CD4-positive, alpha-beta T cell (primary cell): ENCODE results near the gene ELL3. TPM values are rescaled to one million over a fixed set of nuclear protein-coding genes. Genes with fewer than 3 reads are reported as not detected.
"Not testable (repeated sequence)": the region's sequence is repeated elsewhere in the genome, so short reads cannot be mapped to it uniquely, and the experiment has no call there.

Experiments
- ATAC-seq: fragments of 200-7000 bp; cut with Tn5 transposase; one replicate; pipeline ENCODE4 v1.10.0; 2022; ENCODE audit warnings: mild to moderate bottlenecking; ENCODE audit not compliant: poor library complexity
- CTCF ChIA-PET: fragments of 350-600 bp; sonication (Branson Sonifier 250); formaldehyde crosslinking; loops from one replicate; lab custom pipeline; 2021; ENCODE audit warnings: antibody characterized with exemption, inconsistent platforms; lab: Charles Lee
- POLR2A ChIA-PET: fragments of 350-600 bp; sonication (Branson Sonifier 250); formaldehyde crosslinking; loops from one replicate; lab custom pipeline; 2021; ENCODE audit warnings: antibody characterized with exemption, inconsistent platforms; lab: Charles Lee
- DNase-seq, 14 experiments: peaks; one replicate each; pipeline ENCODE4 v3.0.0-alpha.2; 2013 to 2020; ENCODE audit warnings: mixed read lengths in 2 of 14
- H3K27ac ChIP-seq, 2 donors: one replicate each; pipeline versions ENCODE4 v1.5.1 to v1.7.0; 2013; ENCODE audit warnings: low read length in 2 of 2, low read depth in 1 of 2, mild to moderate bottlenecking in 1 of 2
- H3K27me3 ChIP-seq, 2 experiments: 1 replicate in 1 of 2; 2 replicates in 1 of 2; pipeline versions ENCODE4 v1.6.1 to v1.7.0; 2013; ENCODE audit warnings: low read length in 2 of 2, control low read depth in 1 of 2, mild to moderate bottlenecking in 1 of 2, moderate library complexity in 1 of 2; ENCODE audit not compliant: insufficient read depth in 2 of 2, control insufficient read depth in 1 of 2
- H3K36me3 ChIP-seq: one replicate; pipeline ENCODE4 v1.6.1; 2013; ENCODE audit warnings: low read length, control low read depth; ENCODE audit not compliant: insufficient read depth
- H3K4me1 ChIP-seq: one replicate; pipeline ENCODE4 v1.6.1; 2013; ENCODE audit warnings: low read length, control low read depth; ENCODE audit not compliant: insufficient read depth
- H3K4me3 ChIP-seq: one replicate; pipeline ENCODE4 v1.5.1; 2013; ENCODE audit warnings: mild to moderate bottlenecking, low read length, moderate library complexity
- H3K9me3 ChIP-seq, 2 experiments: 1 replicate in 1 of 2; 2 replicates in 1 of 2; pipeline versions ENCODE4 v1.6.1 to v1.7.0; 2013; ENCODE audit warnings: low read length in 2 of 2, mild to moderate bottlenecking in 2 of 2, control low read depth in 1 of 2, moderate library complexity in 1 of 2; ENCODE audit not compliant: control insufficient read depth in 1 of 2, insufficient read depth in 1 of 2
- H3K27ac Mint-ChIP-seq: one replicate; pipeline ENCODE4 v1.8.0; 2020; ENCODE audit warnings: mixed read lengths
- H3K27me3 Mint-ChIP-seq: one replicate; pipeline ENCODE4 v1.8.0; 2021; ENCODE audit warnings: mixed read lengths
- H3K36me3 Mint-ChIP-seq: one replicate; pipeline ENCODE4 v1.8.0; 2021; ENCODE audit warnings: low read depth, mixed read lengths
- H3K4me1 Mint-ChIP-seq: one replicate; pipeline ENCODE4 v1.8.0; 2021; ENCODE audit warnings: low read depth, mixed read lengths
- H3K4me3 Mint-ChIP-seq: one replicate; pipeline ENCODE4 v1.8.0; 2020; ENCODE audit warnings: mild to moderate bottlenecking, mixed read lengths
- H3K9me3 Mint-ChIP-seq: one replicate; pipeline ENCODE4 v1.8.0; 2020; ENCODE audit warnings: mixed read lengths
- intact Hi-C, 2 experiments: fragments of 100-400 bp; cut with DNase I in 1 of 2; cut with micrococcal nuclease in 1 of 2; formaldehyde crosslinking; loops; one replicate each; pipeline versions ENCODE4 v1.15.1 to v1.9.0; 2023 to 2025; cut with DNase I, micrococcal nuclease
- total RNA-seq, 174 experiments: library from RNA in 2 of 174; stranded (reverse) in 2 of 174; gene quantifications; one replicate each; pipeline ENCODE4 v1.2.3 and lab custom pipeline; 2021 to 2026
- TF ChIP-seq, protein P1 (sequence below): fragments of 200-600 bp; IDR thresholded peaks from one replicate; pipeline ENCODE4 v1.8.0; 2022; ENCODE audit warnings: antibody characterized with exemption, mild to moderate bottlenecking

ELL3 gene
- total RNA-seq, 2 experiments from 2014 or later, result 1.1 to 2.3 TPM

- DNase-seq (peak; percentile 79 to 99 (median 88)), ATAC-seq (peak; percentile 93)
- Mint-ChIP-seq H3K9me3 (no peaks in the 10 kb centered on the region), H3K4me3 (peak within 1 kb of the TSS; percentile 99), H3K27ac (peak within 1 kb of the TSS; percentile 97), H3K27me3 (no peaks in the 10 kb centered on the region), H3K36me3 (peaks cover 20% of the 10 kb centered on the region), H3K4me1 (peaks cover 62% of the 10 kb centered on the region)
- POLR2A ChIA-PET, result interaction anchor here (0.6 to 4.2 kb wide), 22 partner anchors 8 to 1762 kb away, joined by 3 to 74 read pairs (median 4); partner anchors contain the start of genes BLOC1S6, CTDSPL2, EIF3J and ELL3
- TF ChIP-seq, protein P1, sequence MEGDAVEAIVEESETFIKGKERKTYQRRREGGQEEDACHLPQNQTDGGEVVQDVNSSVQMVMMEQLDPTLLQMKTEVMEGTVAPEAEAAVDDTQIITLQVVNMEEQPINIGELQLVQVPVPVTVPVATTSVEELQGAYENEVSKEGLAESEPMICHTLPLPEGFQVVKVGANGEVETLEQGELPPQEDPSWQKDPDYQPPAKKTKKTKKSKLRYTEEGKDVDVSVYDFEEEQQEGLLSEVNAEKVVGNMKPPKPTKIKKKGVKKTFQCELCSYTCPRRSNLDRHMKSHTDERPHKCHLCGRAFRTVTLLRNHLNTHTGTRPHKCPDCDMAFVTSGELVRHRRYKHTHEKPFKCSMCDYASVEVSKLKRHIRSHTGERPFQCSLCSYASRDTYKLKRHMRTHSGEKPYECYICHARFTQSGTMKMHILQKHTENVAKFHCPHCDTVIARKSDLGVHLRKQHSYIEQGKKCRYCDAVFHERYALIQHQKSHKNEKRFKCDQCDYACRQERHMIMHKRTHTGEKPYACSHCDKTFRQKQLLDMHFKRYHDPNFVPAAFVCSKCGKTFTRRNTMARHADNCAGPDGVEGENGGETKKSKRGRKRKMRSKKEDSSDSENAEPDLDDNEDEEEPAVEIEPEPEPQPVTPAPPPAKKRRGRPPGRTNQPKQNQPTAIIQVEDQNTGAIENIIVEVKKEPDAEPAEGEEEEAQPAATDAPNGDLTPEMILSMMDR, result no peak
- Histone ChIP-seq H3K9me3 (no peaks in the 10 kb centered on the region), H3K4me3 (peak within 1 kb of the TSS; percentile 86), H3K4me1 (peaks cover 65% of the 10 kb centered on the region), H3K36me3 (peaks cover 4% of the 10 kb centered on the region), H3K27me3 (no peaks in the 10 kb centered on the region), H3K27ac (peak within 1 kb of the TSS; percentile 90 to 94)
- intact Hi-C loops, result loop anchor here (2.0 to 10.0 kb wide), 6 partner anchors 24 to 900 kb away; partner anchors contain the start of genes SERF2 (in 2 of the 2), CTDSPL2 (in 1 of the 2), ELL3 (in 1 of the 2) and GOLM2 (in 1 of the 2)
- CTCF ChIA-PET, result interaction anchor here (0.9 to 1.1 kb wide), 3 partner anchors 11 to 902 kb away, joined by 3 read pairs; no protein-coding TSS in a partner anchor
Measured at GRCh38 chr15:43824302-43825246, 47.8 kb upstream of the ELL3 start, which contains the start of gene MFAP1. TSS of gene MFAP1 (minus strand) at chr15:43824690. CDS start at chr15:43824569, 121 bp downstream.

DNA sequence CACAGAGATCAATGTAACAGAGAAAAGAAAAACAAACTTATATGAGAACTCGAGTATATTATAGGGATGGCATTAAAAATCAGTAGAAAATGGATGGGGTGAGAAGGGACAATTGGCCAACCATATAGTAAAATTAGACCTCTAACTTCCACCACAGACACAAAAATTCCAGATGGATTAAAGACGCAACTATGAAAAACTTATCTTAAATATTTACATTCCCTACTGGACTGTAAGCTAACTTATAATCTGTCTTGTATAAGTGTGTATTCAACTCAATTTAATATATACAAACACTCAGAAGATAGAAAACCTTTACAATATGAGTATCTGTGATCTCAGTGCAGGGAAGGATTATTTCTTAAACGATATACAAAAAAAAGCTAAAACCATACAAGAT lies 44.7 kb upstream of the ELL3 start:
- peaks cover 22% of the 10 kb centered on the region for H3K36me3 ChIP-seq
- H3K4me3 ChIP-seq, result no peak overlapping the region
- no peak for ATAC-seq
- H3K27me3 ChIP-seq, result no peaks in the 10 kb centered on the region
- no peak for DNase-seq
- peak overlapping the region; percentile 69 for H3K27ac Mint-ChIP-seq
- H3K4me1 ChIP-seq, result peaks cover 59% of the 10 kb centered on the region
- H3K9me3 Mint-ChIP-seq, result no peaks in the 10 kb centered on the region
- ChIA-PET CTCF (interaction anchor here (1.5 kb wide), 1 partner anchor 45 kb away, joined by 3 read pairs; the partner anchor contains the start of gene ELL3), POLR2A (interaction anchor here (1.4 to 4.2 kb wide), 2 partner anchors 21 to 27 kb away, joined by 3 to 74 read pairs; partner anchors contain the start of genes HYPK and SERINC4)
- H3K9me3 ChIP-seq, result no peaks in the 10 kb centered on the region
- no peak overlapping the region for H3K27ac ChIP-seq
- peaks cover 35% of the 10 kb centered on the region for H3K4me1 Mint-ChIP-seq
- TF ChIP-seq, protein P1, result no peak
- H3K27me3 Mint-ChIP-seq, result no peaks in the 10 kb centered on the region
- peak overlapping the region; percentile 84 for H3K4me3 Mint-ChIP-seq
- peaks cover 38% of the 10 kb centered on the region for H3K36me3 Mint-ChIP-seq
- intact Hi-C loops, result loop anchor here in 1 of 2 experiments (10.0 kb wide), 2 partner anchors 603 to 897 kb away; partner anchors contain the start of genes CTDSPL2 and TTBK2

DNA sequence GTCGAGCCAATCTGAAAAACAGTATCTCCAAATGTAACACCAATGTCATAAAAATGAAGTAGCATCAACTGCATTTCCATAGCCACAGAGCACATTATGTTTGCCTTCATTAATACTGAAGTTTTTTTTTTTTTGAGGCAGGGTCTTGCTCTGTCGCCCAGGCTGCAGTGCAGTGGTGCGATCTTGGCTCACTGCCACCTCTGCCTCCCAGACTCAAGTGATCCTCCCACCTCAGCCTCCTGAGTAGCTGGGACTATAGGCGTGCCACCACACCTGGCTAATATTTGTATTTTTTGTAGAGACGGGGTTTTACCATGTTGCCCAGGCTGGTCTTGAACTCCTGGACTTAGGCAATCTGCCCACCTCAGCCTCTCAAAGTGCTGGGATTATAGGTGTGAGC lies 38.3 kb upstream of the ELL3 start:
- H3K4me3 Mint-ChIP-seq, H3K4me1 Mint-ChIP-seq, ATAC-seq, H3K27ac Mint-ChIP-seq, H3K27me3 ChIP-seq, H3K9me3 Mint-ChIP-seq, DNase-seq, H3K27ac ChIP-seq, H3K27me3 Mint-ChIP-seq, H3K4me3 ChIP-seq, H3K9me3 ChIP-seq, intact Hi-C loops: not testable (repeated sequence)
- H3K36me3 Mint-ChIP-seq, result peaks cover 67% of the 10 kb centered on the region
- POLR2A ChIA-PET, result interaction anchor here (1.4 kb wide), 1 partner anchor 15 kb away, joined by 5 read pairs; the partner anchor contains the start of gene HYPK
- CTCF ChIA-PET, result interaction anchor here (1.0 kb wide), 1 partner anchor 38 kb away, joined by 3 read pairs; the partner anchor contains the start of gene ELL3
- H3K36me3 ChIP-seq, result peaks cover 72% of the 10 kb centered on the region
- H3K4me1 ChIP-seq, result peaks cover 15% of the 10 kb centered on the region
